ENCODE data around the gene FKRP.

DNA sequence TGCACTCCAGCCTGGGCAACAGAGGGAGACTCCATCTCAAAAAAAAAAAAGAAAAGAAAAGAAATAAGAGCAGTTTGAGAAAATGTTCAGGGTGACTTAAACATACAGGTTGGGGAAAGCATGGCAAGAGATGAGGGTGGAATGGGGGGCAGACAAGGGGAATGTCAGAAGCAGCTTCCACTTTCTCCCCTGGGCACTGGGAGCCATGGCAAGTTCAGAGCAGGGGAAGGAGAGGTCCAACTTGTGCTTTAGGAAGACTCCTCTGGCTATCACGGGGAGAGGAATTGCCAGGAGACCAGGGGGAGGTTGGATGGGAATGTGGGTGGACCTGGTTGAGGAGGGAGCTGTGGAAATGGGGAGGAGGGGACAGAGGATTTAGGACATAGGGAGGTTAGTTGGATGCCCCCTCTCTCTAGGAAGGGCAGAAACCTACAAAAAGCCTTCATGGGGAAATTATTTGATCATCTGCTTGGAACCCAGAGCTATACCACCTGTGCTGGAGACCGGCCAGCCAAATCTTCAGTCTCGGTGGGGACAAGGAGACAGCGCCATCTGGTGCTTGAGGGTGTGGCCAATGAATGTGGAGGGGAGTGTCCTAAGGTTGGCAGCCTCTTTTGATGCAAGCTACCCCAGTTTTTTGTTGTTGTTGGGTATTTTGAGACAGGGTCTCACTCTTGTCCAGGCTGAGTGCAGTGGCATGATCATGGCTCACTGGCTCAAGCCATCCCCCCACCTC, 7.7 kb downstream of the FKRP start:
- TF ChIP-seq ATF1 (CRISPR knock-in tag; IDR thresholded peaks at IDR 0.05) (no peak), CREM (CRISPR knock-in tag; IDR thresholded peaks at IDR 0.05) (no peak), ZNF317 (CRISPR knock-in tag; IDR thresholded peaks at IDR 0.05; ENCODE audit: borderline replicate concordance, low read depth) (no peak), SOX15 (CRISPR knock-in tag; IDR thresholded peaks at IDR 0.05) (no peak)
